Hematopoietic multipotent progenitor cell (in vitro differentiated cells): ENCODE measurements around the gene ARVCF. TPM values are rescaled to one million over a fixed set of nuclear protein-coding genes. Genes with fewer than 3 reads are reported as not detected.

Experiments used
- DNase-seq, 3 donors: peaks; one replicate each; pipeline ENCODE4 v3.0.0-alpha.2; 2011 to 2015; ENCODE audit warnings: low read depth in 2 of 3, low spot score in 2 of 3
- total RNA-seq: library from RNA; depleted of rRNA; stranded (reverse); fragments of >200 nt; gene quantifications from one replicate; pipeline ENCODE4 v1.2.3, GENCODE V29; 2012

Gene ARVCF
- total RNA-seq, 1 donor = 60.9 TPM

GRCh38 chr22:20001082-20001638 lies 15.5 kb downstream of the ARVCF start:
- peak in 1 of 3 donors; percentile 69 for DNase-seq

- no peak for DNase-seq
Observed at GRCh38 chr22:20000246-20001081, 16.2 kb downstream of the ARVCF start.

- no peak for DNase-seq
Observed at GRCh38 chr22:19998991-19999820, 17.4 kb downstream of the ARVCF start.

- DNase-seq = no peak
Observed at GRCh38 chr22:19998232-19998951, 18.2 kb downstream of the ARVCF start.

GRCh38 chr22:19997561-19998231 lies 18.9 kb downstream of the ARVCF start:
- no peak for DNase-seq

GRCh38 chr22:19996694-19997384 lies 19.8 kb downstream of the ARVCF start:
- no peak for DNase-seq

GRCh38 chr22:19995611-19996339 lies 20.8 kb downstream of the ARVCF start:
- DNase-seq = no peak

GRCh38 chr22:19994851-19995610 lies 21.6 kb downstream of the ARVCF start:
- DNase-seq = no peak

- no peak for DNase-seq
Observed at GRCh38 chr22:19993926-19994325, 22.7 kb downstream of the ARVCF start.

- DNase-seq = no peak
Observed at GRCh38 chr22:19992921-19993355, 23.7 kb downstream of the ARVCF start.

- DNase-seq = no peak
Observed at GRCh38 chr22:19992481-19992911, 24.1 kb downstream of the ARVCF start.

GRCh38 chr22:19991645-19992451 lies 24.8 kb downstream of the ARVCF start:
- DNase-seq = no peak

- DNase-seq = no peak
Observed at GRCh38 chr22:19991395-19991644, 25.3 kb downstream of the ARVCF start.

- no peak for DNase-seq
Observed at GRCh38 chr22:19990609-19991394, 25.8 kb downstream of the ARVCF start.

- DNase-seq = no peak
Observed at GRCh38 chr22:19990188-19990587, 26.4 kb downstream of the ARVCF start.

- no peak for DNase-seq
Observed at GRCh38 chr22:19989725-19990067, 26.9 kb downstream of the ARVCF start.
